ENCODE results near the gene FIBCD1.

Gene FIBCD1

GRCh38 chr9:130936285-130937117 is 2.5 kb downstream of the FIBCD1 start:
- DNase-seq (ENCODE audit: low spot score) = no peak

- DNase-seq (ENCODE audit: low spot score) = no peak
Observed at GRCh38 chr9:130935648-130936271, 3.3 kb downstream of the FIBCD1 start.

GRCh38 chr9:130934702-130935647 is 4.1 kb downstream of the FIBCD1 start:
- no peak for DNase-seq (ENCODE audit: low spot score)

- DNase-seq (ENCODE audit: low spot score) = no peak
Observed at GRCh38 chr9:130934246-130934645, 4.8 kb downstream of the FIBCD1 start.

GRCh38 chr9:130933114-130934046 is 5.7 kb downstream of the FIBCD1 start:
- DNase-seq (ENCODE audit: low spot score) = no peak

- no peak for DNase-seq (ENCODE audit: low spot score)
Observed at GRCh38 chr9:130932255-130933079, 6.6 kb downstream of the FIBCD1 start.

- DNase-seq (ENCODE audit: low spot score) = no peak
Observed at GRCh38 chr9:130931508-130932254, 7.4 kb downstream of the FIBCD1 start.

- DNase-seq (ENCODE audit: low spot score) = no peak
Observed at GRCh38 chr9:130930804-130931349, 8.2 kb downstream of the FIBCD1 start.

- DNase-seq (ENCODE audit: low spot score) = no peak
Observed at GRCh38 chr9:130930132-130930803, 8.8 kb downstream of the FIBCD1 start.

GRCh38 chr9:130929571-130930038 is 9.4 kb downstream of the FIBCD1 start:
- DNase-seq (ENCODE audit: low spot score) = no peak

- no peak for DNase-seq (ENCODE audit: low spot score)
Observed at GRCh38 chr9:130927995-130928900, 10.8 kb downstream of the FIBCD1 start.

GRCh38 chr9:130927338-130927737 is 11.7 kb downstream of the FIBCD1 start:
- no peak for DNase-seq (ENCODE audit: low spot score)

GRCh38 chr9:130925050-130925678 is 13.9 kb downstream of the FIBCD1 start:
- DNase-seq (ENCODE audit: low spot score) = no peak

GRCh38 chr9:130924448-130924788 is 14.6 kb downstream of the FIBCD1 start:
- DNase-seq (ENCODE audit: low spot score) = no peak

GRCh38 chr9:130923611-130924447 is 15.2 kb downstream of the FIBCD1 start:
- DNase-seq (ENCODE audit: low spot score) = no peak

- no peak for DNase-seq (ENCODE audit: low spot score)
Observed at GRCh38 chr9:130922893-130923610, 16.0 kb downstream of the FIBCD1 start.

Measured in HuH-7 (cell line).